ENCODE results near the gene CD22. TPM values are rescaled to one million over a fixed set of nuclear protein-coding genes. Genes with fewer than 3 reads are reported as not detected.

The CD22 gene
- total and polyA plus RNA-seq, 2 donors (not counting 1 experiment from before 2014, with no cell fraction given), result 0.15 to 1.2 TPM

GRCh38 chr19:35381926-35382325, 52.9 kb downstream of the CD22 start:
- Histone ChIP-seq H3K36me3 (ENCODE audit: control insufficient read depth, insufficient read depth, low read length) (no peaks in the 10 kb centered on the region), H3K9ac (ENCODE audit: insufficient read depth, low read length) (no peak overlapping the region)
- TF ChIP-seq CTCF (conservative IDR thresholded peaks at IDR 0.05 in 1 of 2, IDR thresholded peaks at IDR 0.05 in 1 of 2; ENCODE audit: low read depth in 1 of 2, low read length in 2 of 2), result no peak
- no peak for TF ChIP-seq EZH2 (IDR thresholded peaks at IDR 0.05; ENCODE audit: low read length, missing control alignments)

DNA sequence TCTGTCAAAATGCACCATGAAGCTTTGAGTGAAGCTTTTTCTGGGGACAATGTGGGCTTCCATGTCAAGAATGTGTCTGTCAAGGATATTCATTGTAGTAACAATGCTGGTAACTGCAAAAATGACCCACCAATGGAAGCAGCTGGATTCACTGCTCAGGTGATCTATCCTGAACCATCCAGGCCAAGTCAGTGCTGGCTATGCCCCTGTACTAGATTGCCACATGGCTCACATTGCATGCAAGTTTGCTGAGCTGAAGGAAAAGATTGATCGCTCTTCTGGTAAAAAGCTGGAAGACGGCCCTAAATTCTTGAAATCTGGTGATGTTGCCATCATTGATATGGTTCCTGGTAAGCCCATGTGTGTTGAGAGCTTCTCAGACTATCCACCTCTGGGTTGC, 54.5 kb downstream of the CD22 start:
- H3K27me3 ChIP-seq (ENCODE audit: control insufficient read depth, insufficient read depth, low read length), result no peaks in the 10 kb centered on the region
- no peak overlapping the region for H3K27ac ChIP-seq (ENCODE audit: insufficient read depth, low read length)
- H3K9ac ChIP-seq (ENCODE audit: insufficient read depth, low read length), result no peak overlapping the region

More at GRCh38 chr19:35381926-35382325, 52.9 kb downstream of the CD22 start:
- no peak overlapping the region for H3K4me3 ChIP-seq (replicated peaks in 1 of 4; ENCODE audit: control extremely low read depth in 1 of 4, insufficient read depth in 1 of 4, low read depth in 3 of 4, low read length in 4 of 4)
- H3K27ac ChIP-seq (ENCODE audit: insufficient read depth, low read length), result no peak overlapping the region
- no peak for DNase-seq (ENCODE audit: low read depth in 2 of 2)
- H3K9me3 ChIP-seq (ENCODE audit: control insufficient read depth, insufficient read depth, low read depth, low read length), result no peaks in the 10 kb centered on the region
- no peaks in the 10 kb centered on the region for H3K27me3 ChIP-seq (ENCODE audit: control insufficient read depth, insufficient read depth, low read length)
- no peaks in the 10 kb centered on the region for H3K79me2 ChIP-seq (ENCODE audit: control insufficient read depth, insufficient read depth, low read length)
- H3K4me1 ChIP-seq (ENCODE audit: control insufficient read depth, extremely low read depth, insufficient read depth, low read length), result no peaks in the 10 kb centered on the region
- no peaks in the 10 kb centered on the region for H4K20me1 ChIP-seq (ENCODE audit: control insufficient read depth, extremely low read depth, insufficient read depth, low read length)
- H3K4me2 ChIP-seq (ENCODE audit: extremely low read depth, insufficient read depth, low read length), result no peak overlapping the region
- no peak overlapping the region for H2AFZ ChIP-seq (ENCODE audit: low read length)

DNA sequence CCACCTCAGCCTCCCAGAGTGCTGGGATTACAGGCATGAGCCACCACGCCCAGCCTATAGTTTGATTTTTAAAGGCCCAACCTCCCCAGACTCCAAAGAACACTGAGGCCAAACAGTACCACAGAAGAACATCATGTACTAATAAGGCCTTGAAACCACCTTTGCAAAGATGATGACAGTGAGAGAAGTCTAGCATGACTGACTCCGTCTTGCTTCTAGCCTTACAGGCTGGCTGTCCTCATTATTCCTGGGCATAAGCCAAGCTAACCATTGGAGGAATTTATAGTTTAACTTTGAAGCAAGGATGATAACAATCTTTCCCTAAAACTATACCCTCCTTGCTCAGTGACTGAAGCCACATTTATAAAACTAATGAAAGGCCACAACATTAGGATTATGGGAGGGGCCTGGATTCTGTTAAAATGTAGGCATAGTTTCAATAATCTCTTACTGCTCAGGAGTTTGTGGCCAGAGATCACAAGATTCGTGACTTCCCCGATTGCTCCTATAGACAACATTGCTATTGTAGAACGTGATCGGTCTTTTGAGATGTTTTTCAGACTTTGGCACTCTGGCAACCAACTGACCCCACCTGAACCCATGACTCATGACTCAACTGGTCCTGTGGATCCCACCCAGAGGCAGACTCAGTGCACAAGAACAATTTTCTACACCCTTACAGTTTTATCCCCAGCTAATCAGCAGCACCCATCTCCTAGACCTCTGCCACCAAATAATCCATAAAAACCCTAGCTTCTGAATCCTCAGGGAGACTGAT, 59.5 kb downstream of the CD22 start:
- Histone ChIP-seq H2AFZ (ENCODE audit: low read length) (no peak overlapping the region), H3K9ac (ENCODE audit: insufficient read depth, low read length) (no peak overlapping the region), H3K36me3 (ENCODE audit: control insufficient read depth, insufficient read depth, low read length) (no peaks in the 10 kb centered on the region), H4K20me1 (ENCODE audit: control insufficient read depth, extremely low read depth, insufficient read depth, low read length) (no peaks in the 10 kb centered on the region), H3K9me3 (ENCODE audit: control insufficient read depth, insufficient read depth, low read depth, low read length) (no peaks in the 10 kb centered on the region), H3K4me1 (ENCODE audit: control insufficient read depth, extremely low read depth, insufficient read depth, low read length) (no peaks in the 10 kb centered on the region), H3K4me3 (replicated peaks in 1 of 4; ENCODE audit: control extremely low read depth in 1 of 4, insufficient read depth in 1 of 4, low read depth in 3 of 4, low read length in 4 of 4) (no peak overlapping the region), H3K4me2 (ENCODE audit: extremely low read depth, insufficient read depth, low read length) (no peak overlapping the region), H3K27me3 (ENCODE audit: control insufficient read depth, insufficient read depth, low read length) (no peaks in the 10 kb centered on the region), H3K79me2 (ENCODE audit: control insufficient read depth, insufficient read depth, low read length) (no peaks in the 10 kb centered on the region), H3K27ac (ENCODE audit: insufficient read depth, low read length) (no peak overlapping the region)
- TF ChIP-seq CTCF (conservative IDR thresholded peaks at IDR 0.05 in 1 of 2, IDR thresholded peaks at IDR 0.05 in 1 of 2; ENCODE audit: low read depth in 1 of 2, low read length in 2 of 2) (no peak), EZH2 (IDR thresholded peaks at IDR 0.05; ENCODE audit: low read length, missing control alignments) (no peak)
- DNase-seq (ENCODE audit: low read depth in 2 of 2), result no peak

More for the DNA sequence above, 54.5 kb downstream of the CD22 start:
- Histone ChIP-seq H4K20me1 (ENCODE audit: control insufficient read depth, extremely low read depth, insufficient read depth, low read length) (no peaks in the 10 kb centered on the region), H3K36me3 (ENCODE audit: control insufficient read depth, insufficient read depth, low read length) (no peaks in the 10 kb centered on the region), H3K9me3 (ENCODE audit: control insufficient read depth, insufficient read depth, low read depth, low read length) (no peaks in the 10 kb centered on the region), H3K79me2 (ENCODE audit: control insufficient read depth, insufficient read depth, low read length) (no peaks in the 10 kb centered on the region), H3K4me3 (replicated peaks in 1 of 4; ENCODE audit: control extremely low read depth in 1 of 4, insufficient read depth in 1 of 4, low read depth in 3 of 4, low read length in 4 of 4) (no peak overlapping the region), H3K4me1 (ENCODE audit: control insufficient read depth, extremely low read depth, insufficient read depth, low read length) (no peaks in the 10 kb centered on the region), H3K4me2 (ENCODE audit: extremely low read depth, insufficient read depth, low read length) (no peak overlapping the region), H2AFZ (ENCODE audit: low read length) (no peak overlapping the region)
- DNase-seq (ENCODE audit: low read depth in 2 of 2), result no peak
- TF ChIP-seq CTCF (conservative IDR thresholded peaks at IDR 0.05 in 1 of 2, IDR thresholded peaks at IDR 0.05 in 1 of 2; ENCODE audit: low read depth in 1 of 2, low read length in 2 of 2) (no peak), EZH2 (IDR thresholded peaks at IDR 0.05; ENCODE audit: low read length, missing control alignments) (no peak)

Measured in fibroblast of lung (primary cell).